H9 (cell line): ENCODE measurements around the gene BRAF. TPM values are rescaled to one million over a fixed set of nuclear protein-coding genes. Genes with fewer than 3 reads are reported as not detected.

ENCODE experiments used
- DNase-seq: peaks from one replicate; pipeline ENCODE4 v3.0.0-alpha.2; 2017
- H2AFZ ChIP-seq: one replicate; pipeline ENCODE4 v1.6.1; 2013; ENCODE audit warnings: mild to moderate bottlenecking, low read length, control low read depth, moderate library complexity
- H2AK5ac ChIP-seq: 2 replicates; pipeline ENCODE4 v1.6.1; 2013; ENCODE audit warnings: low read length, control low read depth, mixed read lengths; ENCODE audit not compliant: insufficient read length
- H2BK120ac ChIP-seq: one replicate; pipeline ENCODE4 v1.6.1; 2013; ENCODE audit warnings: low read depth, mild to moderate bottlenecking, low read length, control low read depth, inconsistent platforms; ENCODE audit not compliant: poor library complexity, severe bottlenecking
- H2BK12ac ChIP-seq: 2 replicates; pipeline ENCODE4 v1.6.1; 2013; ENCODE audit warnings: low read length, control low read depth, mixed read lengths, low read depth; ENCODE audit not compliant: insufficient read length
- H2BK15ac ChIP-seq: 2 replicates; pipeline ENCODE4 v1.6.1; 2013; ENCODE audit warnings: low read depth, low read length, control low read depth
- H2BK20ac ChIP-seq: one replicate; pipeline ENCODE4 v1.6.1; 2013; ENCODE audit warnings: low read depth, mild to moderate bottlenecking, low read length, control low read depth, inconsistent platforms; ENCODE audit not compliant: poor library complexity, severe bottlenecking
- H2BK5ac ChIP-seq: 2 replicates; pipeline ENCODE4 v1.6.1; 2013; ENCODE audit warnings: low read length, control low read depth, mixed read lengths; ENCODE audit not compliant: insufficient read length
- H3K14ac ChIP-seq: 2 replicates; pipeline ENCODE4 v1.6.1; 2013; ENCODE audit warnings: low read length, control low read depth; ENCODE audit not compliant: insufficient read depth
- H3K18ac ChIP-seq: 2 replicates; pipeline ENCODE4 v1.6.1; 2013; ENCODE audit warnings: low read depth, mild to moderate bottlenecking, mixed read lengths, low read length, control low read depth; ENCODE audit not compliant: insufficient read length
- H3K23ac ChIP-seq: 2 replicates; pipeline ENCODE4 v1.6.1; 2013; ENCODE audit warnings: low read length, control low read depth, mixed read lengths, low read depth; ENCODE audit not compliant: insufficient read length
- H3K23me2 ChIP-seq: 2 replicates; pipeline ENCODE4 v1.6.1; 2013; ENCODE audit warnings: low read depth, mild to moderate bottlenecking, mixed read lengths, low read length, control low read depth; ENCODE audit not compliant: insufficient read length, poor library complexity, severe bottlenecking
- H3K27ac ChIP-seq: 2 replicates; pipeline ENCODE4 v1.5.1; 2013; ENCODE audit warnings: low read length, control low read depth, mixed read lengths, low read depth; ENCODE audit not compliant: insufficient read length
- H3K27me3 ChIP-seq: 2 replicates; pipeline ENCODE4 v1.6.1; 2013; ENCODE audit warnings: low read length, control low read depth, inconsistent platforms; ENCODE audit not compliant: insufficient read depth
- H3K4ac ChIP-seq: 2 replicates; pipeline ENCODE4 v1.6.1; 2013; ENCODE audit warnings: low read depth, mild to moderate bottlenecking, control low read depth, inconsistent platforms, low read length, moderate library complexity
- H3K4me1 ChIP-seq: 2 replicates; pipeline ENCODE4 v1.6.1; 2013; ENCODE audit warnings: low read length, control low read depth, inconsistent platforms; ENCODE audit not compliant: insufficient read depth
- H3K4me2 ChIP-seq: 2 replicates; pipeline ENCODE4 v1.6.1; 2013; ENCODE audit warnings: low read length, control low read depth, mixed read lengths; ENCODE audit not compliant: insufficient read length, insufficient read depth
- H3K56ac ChIP-seq: 2 replicates; pipeline ENCODE4 v1.6.1; 2013; ENCODE audit warnings: low read depth, mild to moderate bottlenecking, mixed read lengths, low read length, control low read depth; ENCODE audit not compliant: insufficient read length
- H3K79me1 ChIP-seq: 2 replicates; pipeline ENCODE4 v1.6.1; 2013; ENCODE audit warnings: low read depth, mild to moderate bottlenecking, moderate library complexity, low read length, control low read depth, inconsistent platforms; ENCODE audit not compliant: insufficient read depth, poor library complexity, severe bottlenecking
- H3K79me2 ChIP-seq: 2 replicates; pipeline ENCODE4 v1.6.1; 2013; ENCODE audit warnings: low read length, control low read depth, inconsistent platforms; ENCODE audit not compliant: insufficient read depth
- H3K9ac ChIP-seq: 2 replicates; pipeline ENCODE4 v1.6.1; 2013; ENCODE audit warnings: low read length, control low read depth, mixed read lengths; ENCODE audit not compliant: insufficient read length; ENCODE audit errors: extremely low read depth
- H3K9me3 ChIP-seq: one replicate; pipeline ENCODE4 v1.6.1; 2013; ENCODE audit warnings: low read depth, low read length, inconsistent platforms; ENCODE audit not compliant: control insufficient read depth
- H3T11ph ChIP-seq: one replicate; pipeline ENCODE4 v1.6.1; 2013; ENCODE audit warnings: mild to moderate bottlenecking, low read length, control low read depth, inconsistent platforms
- H4K20me1 ChIP-seq: one replicate; pipeline ENCODE4 v1.6.1; 2013; ENCODE audit not compliant: control insufficient read depth, insufficient read length, insufficient read depth
- H4K5ac ChIP-seq: 2 replicates; pipeline ENCODE4 v1.6.1; 2013; ENCODE audit warnings: low read depth, mild to moderate bottlenecking, mixed read lengths, low read length, control low read depth; ENCODE audit not compliant: insufficient read length
- H4K8ac ChIP-seq: replicated peaks from 2 replicates; pipeline ENCODE4 v1.6.1; 2013; ENCODE audit warnings: low read length, control low read depth, mixed read lengths, low read depth; ENCODE audit not compliant: insufficient read length
- H4K91ac ChIP-seq: 2 replicates; pipeline ENCODE4 v1.6.1; 2013; ENCODE audit warnings: low read depth, mild to moderate bottlenecking, moderate library complexity, mixed read lengths, low read length, control low read depth; ENCODE audit not compliant: insufficient read length
- H3K27ac Mint-ChIP-seq, 3 experiments: 2 replicates in 2 of 3; 3 replicates in 1 of 3; pipeline ENCODE4 v1.8.0; 2020 to 2021; ENCODE audit warnings: mixed read lengths in 3 of 3, mild to moderate bottlenecking in 1 of 3, moderate library complexity in 1 of 3
- H3K27me3 Mint-ChIP-seq: 2 replicates; pipeline ENCODE4 v1.8.0; 2021; ENCODE audit warnings: low read depth, mild to moderate bottlenecking, moderate library complexity, mixed read lengths
- H3K36me3 Mint-ChIP-seq, 3 experiments: 2 replicates in 2 of 3; 3 replicates in 1 of 3; pipeline ENCODE4 v1.8.0; 2020 to 2021; ENCODE audit warnings: low read depth in 3 of 3, mixed read lengths in 3 of 3; ENCODE audit not compliant: insufficient read depth in 1 of 3
- H3K4me1 Mint-ChIP-seq, 2 experiments: 2 replicates each; pipeline ENCODE4 v1.8.0; 2020; ENCODE audit warnings: mixed read lengths in 2 of 2
- H3K4me3 Mint-ChIP-seq, 2 experiments: 2 replicates in 1 of 2; 3 replicates in 1 of 2; pipeline ENCODE4 v1.8.0; 2020 to 2021; ENCODE audit warnings: mild to moderate bottlenecking in 2 of 2, mixed read lengths in 2 of 2, moderate library complexity in 1 of 2
- H3K9me3 Mint-ChIP-seq, 2 experiments: 2 replicates in 1 of 2; 3 replicates in 1 of 2; pipeline ENCODE4 v1.8.0; 2020; ENCODE audit warnings: mild to moderate bottlenecking in 2 of 2, mixed read lengths in 2 of 2, moderate library complexity in 1 of 2
- CTCF ChIP-seq: fragments of 200-600 bp; sonication (generic); conservative IDR thresholded peaks from 3 replicates; pipeline ENCODE4 v1.8.0; 2021; ENCODE audit warnings: antibody characterized with exemption, mild to moderate bottlenecking
- WGBS: extraction: QIAGEN DNeasy Blood & Tissue Kit; methylation state at CpG from one replicate; pipeline ENCODE4 v1.1.7; 2013; ENCODE audit warnings: missing lambda C conversion rate, low lambda C conversion rate, mixed read lengths; ENCODE audit not compliant: insufficient read length; ENCODE audit errors: extremely low coverage; 5-methylcytosine and 5-hydroxymethylcytosine counted together
- total RNA-seq: library from RNA; stranded (reverse); gene quantifications from 2 replicates; pipeline ENCODE4 v1.2.1, GENCODE V29; 2021

The BRAF gene
- total RNA-seq, 1 experiment from 2014 or later: 32.9 TPM

- H3K79me1 ChIP-seq: no peaks in the 10 kb centered on the region
- H3K4me1 ChIP-seq: no peaks in the 10 kb centered on the region
- H3K18ac ChIP-seq: no peak overlapping the region
- H3K23ac ChIP-seq: no peak overlapping the region
- H3K9ac ChIP-seq: no peak overlapping the region
- H3K27me3 ChIP-seq: no peaks in the 10 kb centered on the region; the same call in 1 of the 2 replicates
- no peak overlapping the region for H3K56ac ChIP-seq
- no peak overlapping the region for H4K5ac ChIP-seq
- H3K23me2 ChIP-seq: no peaks in the 10 kb centered on the region
- H2BK20ac ChIP-seq: no peak overlapping the region
- H2BK120ac ChIP-seq: no peak overlapping the region
- no peaks in the 10 kb centered on the region for H4K20me1 ChIP-seq
- H2BK15ac ChIP-seq: no peak overlapping the region
- H3K27me3 Mint-ChIP-seq: no peaks in the 10 kb centered on the region; the same call in 1 of the 2 replicates
- no peak overlapping the region for H3K27ac ChIP-seq
- DNase-seq: no peak
- no peaks in the 10 kb centered on the region for H3K79me2 ChIP-seq
- no peak overlapping the region for H2BK5ac ChIP-seq
- H3K4me1 Mint-ChIP-seq: peaks cover 0 to 7% of the 10 kb centered on the region in 2 experiments; a peak in 2 of 4 replicates
- H3K36me3 Mint-ChIP-seq: peaks cover 0 to 29% (median 9%) of the 10 kb centered on the region in 3 experiments; a peak in 5 of 7 replicates
- TF ChIP-seq CTCF: no peak
- WGBS: no CpG with 5 or more reads among the region's 20 CpGs
- H2BK12ac ChIP-seq: no peak overlapping the region
- H4K8ac ChIP-seq: no peak overlapping the region
- H2AK5ac ChIP-seq: no peak overlapping the region
- H3K4ac ChIP-seq: no peak overlapping the region
- H3K9me3 ChIP-seq: no peaks in the 10 kb centered on the region
- H2AFZ ChIP-seq: no peak overlapping the region
- H3T11ph ChIP-seq: no peak overlapping the region
- peak overlapping the region in 2 of 3 experiments; percentile 2 to 83; a peak in 3 of 7 replicates for H3K27ac Mint-ChIP-seq
- H3K9me3 Mint-ChIP-seq: no peaks in the 10 kb centered on the region
- H4K91ac ChIP-seq: no peak overlapping the region
- no peak overlapping the region for H3K14ac ChIP-seq
- no peak overlapping the region for H3K4me3 Mint-ChIP-seq
- H3K4me2 ChIP-seq: no peak overlapping the region
Measured at GRCh38 chr7:140684066-140684950, 240.4 kb downstream of the BRAF start.
